ENCODE measurements around the gene KIF6. TPM values are rescaled to one million over a fixed set of nuclear protein-coding genes. Genes with fewer than 3 reads are reported as not detected.

The KIF6 gene
- total RNA-seq, 1 experiment from 2014 or later, result not detected

DNA sequence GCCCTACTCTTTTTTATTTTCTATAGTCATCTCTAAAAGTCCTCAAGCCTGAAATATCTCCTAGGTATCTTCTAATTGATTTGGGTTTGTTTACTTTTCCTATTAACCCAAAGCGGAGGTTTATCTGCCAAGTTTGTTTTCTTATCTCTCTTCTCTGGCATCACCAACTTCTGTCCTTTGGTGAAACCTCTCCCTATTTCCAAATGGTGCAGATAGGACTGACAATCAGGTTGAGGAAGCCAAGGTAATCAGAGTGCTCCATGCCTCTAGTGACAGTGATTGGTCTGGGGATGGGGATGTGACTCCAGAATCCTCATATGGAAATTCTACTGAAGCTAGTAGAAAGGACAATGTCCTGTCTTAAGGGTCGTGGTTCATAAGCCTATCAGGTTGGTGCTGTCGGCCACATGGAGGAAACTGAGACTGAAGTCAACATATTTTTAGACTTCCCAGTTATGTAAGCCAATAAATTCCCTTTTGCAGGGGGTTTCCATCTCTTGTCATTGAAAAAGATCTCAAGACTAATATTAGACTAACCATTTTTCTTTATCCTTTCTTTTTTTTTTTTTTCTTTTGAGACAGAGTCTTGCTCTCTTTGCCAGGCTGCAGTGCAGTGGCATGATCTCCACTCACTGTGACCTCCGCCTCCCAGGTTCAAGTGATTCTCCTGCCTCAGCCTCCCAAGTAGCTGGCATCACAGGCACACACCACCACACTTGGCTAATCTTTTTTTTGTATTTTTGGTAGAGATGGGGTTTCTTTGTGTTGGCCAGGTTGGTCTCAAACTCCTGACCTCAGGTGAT is 28.0 kb downstream of the KIF6 start:
- ATAC-seq (no peak), DNase-seq (ENCODE audit: low read depth, low spot score) (no peak)
- Histone ChIP-seq H3K4me1 (ENCODE audit: control insufficient read depth in 1 of 2, insufficient read depth in 2 of 2, low read length in 2 of 2) (no peaks in the 10 kb centered on the region), H3K4me3 (replicated peaks in 1 of 2; ENCODE audit: low read depth in 1 of 2, low read length in 2 of 2) (no peak overlapping the region), H3K9me3 (ENCODE audit: control insufficient read depth in 1 of 2, insufficient read depth in 1 of 2, low read depth in 1 of 2, low read length in 2 of 2) (no peaks in the 10 kb centered on the region), H3K9ac (ENCODE audit: low read length) (no peak overlapping the region), H3K79me2 (ENCODE audit: insufficient read depth, low read length) (no peaks in the 10 kb centered on the region), H3K4me2 (ENCODE audit: low read length) (no peak overlapping the region), H3K27ac (ENCODE audit: low read depth, low read length) (no peak overlapping the region), H3K36me3 (ENCODE audit: control insufficient read depth in 1 of 2, insufficient read depth in 2 of 2, low read length in 2 of 2) (no peaks in the 10 kb centered on the region), H4K20me1 (ENCODE audit: insufficient read depth) (no peaks in the 10 kb centered on the region), H3K27me3 (ENCODE audit: insufficient read depth, low read length) (peaks cover 30% of the 10 kb centered on the region), H2AFZ (ENCODE audit: low read depth, low read length, poor library complexity, severe bottlenecking) (no peak overlapping the region), H3K9me2 (ENCODE audit: insufficient read depth) (no peaks in the 10 kb centered on the region)
- no peak for TF ChIP-seq ELF1 (IDR thresholded peaks at IDR 0.05; ENCODE audit: borderline replicate concordance, low read depth)
- TF ChIP-seq, protein P1, sequence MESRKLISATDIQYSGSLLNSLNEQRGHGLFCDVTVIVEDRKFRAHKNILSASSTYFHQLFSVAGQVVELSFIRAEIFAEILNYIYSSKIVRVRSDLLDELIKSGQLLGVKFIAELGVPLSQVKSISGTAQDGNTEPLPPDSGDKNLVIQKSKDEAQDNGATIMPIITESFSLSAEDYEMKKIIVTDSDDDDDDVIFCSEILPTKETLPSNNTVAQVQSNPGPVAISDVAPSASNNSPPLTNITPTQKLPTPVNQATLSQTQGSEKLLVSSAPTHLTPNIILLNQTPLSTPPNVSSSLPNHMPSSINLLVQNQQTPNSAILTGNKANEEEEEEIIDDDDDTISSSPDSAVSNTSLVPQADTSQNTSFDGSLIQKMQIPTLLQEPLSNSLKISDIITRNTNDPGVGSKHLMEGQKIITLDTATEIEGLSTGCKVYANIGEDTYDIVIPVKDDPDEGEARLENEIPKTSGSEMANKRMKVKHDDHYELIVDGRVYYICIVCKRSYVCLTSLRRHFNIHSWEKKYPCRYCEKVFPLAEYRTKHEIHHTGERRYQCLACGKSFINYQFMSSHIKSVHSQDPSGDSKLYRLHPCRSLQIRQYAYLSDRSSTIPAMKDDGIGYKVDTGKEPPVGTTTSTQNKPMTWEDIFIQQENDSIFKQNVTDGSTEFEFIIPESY (IDR thresholded peaks at IDR 0.05; ENCODE audit: extremely low read depth, insufficient replicate concordance, low read length), result no peak
- TF ChIP-seq POLR2AphosphoS5 (IDR thresholded peaks at IDR 0.05; ENCODE audit: low read depth, low read length), result no peak
- TF ChIP-seq YY1 (IDR thresholded peaks at IDR 0.05; ENCODE audit: extremely low read depth, insufficient replicate concordance, low read depth, low read length), result no peak
- TF ChIP-seq JUND (IDR thresholded peaks at IDR 0.05), result no peak
- TF ChIP-seq EZH2 (IDR thresholded peaks at IDR 0.05), result no peak
- no peak for TF ChIP-seq ZNF274 (IDR thresholded peaks at IDR 0.05; ENCODE audit: low read depth, low read length)
- TF ChIP-seq SRF (IDR thresholded peaks at IDR 0.05; ENCODE audit: low read depth), result no peak
- no peak for TF ChIP-seq RAD21 (IDR thresholded peaks at IDR 0.05; ENCODE audit: low read depth)
- TF ChIP-seq EZH2phosphoT487 (IDR thresholded peaks at IDR 0.05; ENCODE audit: borderline replicate concordance), result no peak
- no peak for TF ChIP-seq TCF7L2 (IDR thresholded peaks at IDR 0.05; ENCODE audit: borderline replicate concordance, extremely low read depth, insufficient read depth, insufficient read length)
- TF ChIP-seq CEBPB (IDR thresholded peaks at IDR 0.05; ENCODE audit: low read depth), result no peak
- TF ChIP-seq ATF3 (IDR thresholded peaks at IDR 0.05), result no peak
- ChIA-PET CTCF (no interaction called here), POLR2A (no interaction called here), RAD21 (ENCODE audit: low non-redundant PET in 1 of 2, low total read pairs in 2 of 2, uncharacterized antibody in 2 of 2, unreplicated experiment in 2 of 2) (no interaction called here)
- intact Hi-C loops (cut with micrococcal nuclease), result no loop called here
- no TSS peak for BruUV-seq (replicated peaks)
